ENCODE results near the gene ZNF385B. TPM values are rescaled to one million over a fixed set of nuclear protein-coding genes. Genes with fewer than 3 reads are reported as not detected.

ZNF385B gene
- total and polyA plus RNA-seq, 4 donors = 3.0 to 7.2 (median 3.9) TPM

DNA sequence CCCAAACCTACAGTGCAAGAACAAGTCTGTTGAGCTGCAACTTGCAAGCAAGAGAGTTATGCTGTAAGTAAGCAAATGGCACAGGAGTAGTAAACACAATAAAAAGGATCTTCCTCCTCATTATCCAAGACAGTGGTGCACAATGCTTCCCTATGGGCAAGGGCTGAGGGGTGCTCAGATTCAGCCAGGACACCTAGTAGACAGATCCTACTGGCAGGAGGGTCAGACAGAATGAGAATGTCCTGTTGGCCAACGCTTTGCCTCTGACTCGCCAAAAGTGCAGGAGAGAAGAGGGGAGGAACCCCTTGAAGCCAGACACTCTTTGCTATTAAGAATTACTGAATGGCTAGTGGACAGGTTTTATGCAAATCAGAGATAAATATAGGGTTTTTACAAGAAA, 316.4 kb downstream of the ZNF385B start:
- DNase-seq (ENCODE audit: low spot score) = no peak
- TF ChIP-seq SP1 (IDR thresholded peaks at IDR 0.05) = no peak
- Histone ChIP-seq H3K4me3 (ENCODE audit: low read depth in 1 of 3, low read length in 3 of 3) (no peak overlapping the region), H3K4me1 (ENCODE audit: control insufficient read depth in 4 of 4, insufficient read depth in 4 of 4, low read length in 3 of 4) (peaks cover 0 to 2% (median 0%) of the 10 kb centered on the region in 4 donors), H3K9me3 (ENCODE audit: control insufficient read depth in 4 of 4, low read length in 3 of 4) (no peaks in the 10 kb centered on the region), H3K27ac (ENCODE audit: low read depth in 1 of 2, low read length in 2 of 2) (no peak overlapping the region), H3K9ac (ENCODE audit: low read depth in 1 of 2, low read length in 2 of 2) (no peak overlapping the region), H3K27me3 (ENCODE audit: control insufficient read depth in 4 of 4, insufficient read depth in 4 of 4, low read length in 3 of 4) (no peaks in the 10 kb centered on the region), H3K36me3 (ENCODE audit: control insufficient read depth in 4 of 4, insufficient read depth in 3 of 4, low read depth in 1 of 4, low read length in 3 of 4) (peaks cover 0 to 13% (median 5%) of the 10 kb centered on the region in 4 donors)
- 92% methylated on average over 2 of the region's 2 CpGs for WGBS

- Histone ChIP-seq H3K4me1 (ENCODE audit: control insufficient read depth in 4 of 4, insufficient read depth in 4 of 4, low read length in 3 of 4) (peaks cover 0 to 2% (median 0%) of the 10 kb centered on the region in 4 donors), H3K27ac (ENCODE audit: low read depth in 1 of 2, low read length in 2 of 2) (no peak overlapping the region), H3K9me3 (ENCODE audit: control insufficient read depth in 4 of 4, low read length in 3 of 4) (peaks cover 0 to 3% (median 0%) of the 10 kb centered on the region in 4 donors), H3K9ac (ENCODE audit: low read depth in 1 of 2, low read length in 2 of 2) (no peak overlapping the region), H3K36me3 (ENCODE audit: control insufficient read depth in 4 of 4, insufficient read depth in 3 of 4, low read depth in 1 of 4, low read length in 3 of 4) (peaks cover 2 to 26% (median 12%) of the 10 kb centered on the region in 4 donors), H3K4me3 (ENCODE audit: low read depth in 1 of 3, low read length in 3 of 3) (no peak overlapping the region), H3K27me3 (ENCODE audit: control insufficient read depth in 4 of 4, insufficient read depth in 4 of 4, low read length in 3 of 4) (no peaks in the 10 kb centered on the region)
- 82% methylated on average over 3 of the region's 3 CpGs for WGBS
- TF ChIP-seq CTCF (IDR thresholded peaks at IDR 0.05; ENCODE audit: low read depth, low read length, missing input control) (no peak), TAF1 (conservative IDR thresholded peaks at IDR 0.05) (no peak), RAD21 (IDR thresholded peaks at IDR 0.05) (no peak), HNF4A (conservative IDR thresholded peaks at IDR 0.05) (no peak), HNF4G (IDR thresholded peaks at IDR 0.05) (no peak), EGR1 (IDR thresholded peaks at IDR 0.05; ENCODE audit: low read depth in 2 of 2) (no peak), FOXA1 (IDR thresholded peaks at IDR 0.05) (no peak), JUND (IDR thresholded peaks at IDR 0.05) (no peak), GABPA (IDR thresholded peaks at IDR 0.05 in 1 of 2, conservative IDR thresholded peaks at IDR 0.05 in 1 of 2) (no peak), FOXA2 (IDR thresholded peaks at IDR 0.05) (no peak), SP1 (IDR thresholded peaks at IDR 0.05) (no peak), YY1 (IDR thresholded peaks at IDR 0.05) (no peak), ZBTB33 (IDR thresholded peaks at IDR 0.05) (no peak), RXRA (IDR thresholded peaks at IDR 0.05) (no peak), NR2F2 (IDR thresholded peaks at IDR 0.05) (no peak), MAX (IDR thresholded peaks at IDR 0.05) (no peak)
- TF ChIP-seq, protein P1, sequence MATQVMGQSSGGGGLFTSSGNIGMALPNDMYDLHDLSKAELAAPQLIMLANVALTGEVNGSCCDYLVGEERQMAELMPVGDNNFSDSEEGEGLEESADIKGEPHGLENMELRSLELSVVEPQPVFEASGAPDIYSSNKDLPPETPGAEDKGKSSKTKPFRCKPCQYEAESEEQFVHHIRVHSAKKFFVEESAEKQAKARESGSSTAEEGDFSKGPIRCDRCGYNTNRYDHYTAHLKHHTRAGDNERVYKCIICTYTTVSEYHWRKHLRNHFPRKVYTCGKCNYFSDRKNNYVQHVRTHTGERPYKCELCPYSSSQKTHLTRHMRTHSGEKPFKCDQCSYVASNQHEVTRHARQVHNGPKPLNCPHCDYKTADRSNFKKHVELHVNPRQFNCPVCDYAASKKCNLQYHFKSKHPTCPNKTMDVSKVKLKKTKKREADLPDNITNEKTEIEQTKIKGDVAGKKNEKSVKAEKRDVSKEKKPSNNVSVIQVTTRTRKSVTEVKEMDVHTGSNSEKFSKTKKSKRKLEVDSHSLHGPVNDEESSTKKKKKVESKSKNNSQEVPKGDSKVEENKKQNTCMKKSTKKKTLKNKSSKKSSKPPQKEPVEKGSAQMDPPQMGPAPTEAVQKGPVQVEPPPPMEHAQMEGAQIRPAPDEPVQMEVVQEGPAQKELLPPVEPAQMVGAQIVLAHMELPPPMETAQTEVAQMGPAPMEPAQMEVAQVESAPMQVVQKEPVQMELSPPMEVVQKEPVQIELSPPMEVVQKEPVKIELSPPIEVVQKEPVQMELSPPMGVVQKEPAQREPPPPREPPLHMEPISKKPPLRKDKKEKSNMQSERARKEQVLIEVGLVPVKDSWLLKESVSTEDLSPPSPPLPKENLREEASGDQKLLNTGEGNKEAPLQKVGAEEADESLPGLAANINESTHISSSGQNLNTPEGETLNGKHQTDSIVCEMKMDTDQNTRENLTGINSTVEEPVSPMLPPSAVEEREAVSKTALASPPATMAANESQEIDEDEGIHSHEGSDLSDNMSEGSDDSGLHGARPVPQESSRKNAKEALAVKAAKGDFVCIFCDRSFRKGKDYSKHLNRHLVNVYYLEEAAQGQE (IDR thresholded peaks at IDR 0.05) = no peak
- TF ChIP-seq, protein P2, sequence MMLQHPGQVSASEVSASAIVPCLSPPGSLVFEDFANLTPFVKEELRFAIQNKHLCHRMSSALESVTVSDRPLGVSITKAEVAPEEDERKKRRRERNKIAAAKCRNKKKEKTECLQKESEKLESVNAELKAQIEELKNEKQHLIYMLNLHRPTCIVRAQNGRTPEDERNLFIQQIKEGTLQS (IDR thresholded peaks at IDR 0.05) = no peak
- DNase-seq (ENCODE audit: low spot score) = no peak
These were observed 318.0 kb downstream of the ZNF385B start for GRCh38 chr2:179543361-179543901.
